HK-2 (cell line): ENCODE data around the gene TM9SF4.
"Not testable (repeated sequence)": the region's sequence is repeated elsewhere in the genome, so short reads cannot be mapped to it uniquely, and the experiment has no call there.

Experiments
- DNase-seq: peaks from one replicate; pipeline ENCODE4 v3.0.0-alpha.2; 2018; ENCODE audit not compliant: unreplicated experiment

Gene TM9SF4

GRCh38 chr20:32158351-32158750 lies 48.8 kb downstream of the TM9SF4 start:
- no peak for DNase-seq

GRCh38 chr20:32158943-32159660 lies 49.6 kb downstream of the TM9SF4 start:
- DNase-seq, result no peak

DNA sequence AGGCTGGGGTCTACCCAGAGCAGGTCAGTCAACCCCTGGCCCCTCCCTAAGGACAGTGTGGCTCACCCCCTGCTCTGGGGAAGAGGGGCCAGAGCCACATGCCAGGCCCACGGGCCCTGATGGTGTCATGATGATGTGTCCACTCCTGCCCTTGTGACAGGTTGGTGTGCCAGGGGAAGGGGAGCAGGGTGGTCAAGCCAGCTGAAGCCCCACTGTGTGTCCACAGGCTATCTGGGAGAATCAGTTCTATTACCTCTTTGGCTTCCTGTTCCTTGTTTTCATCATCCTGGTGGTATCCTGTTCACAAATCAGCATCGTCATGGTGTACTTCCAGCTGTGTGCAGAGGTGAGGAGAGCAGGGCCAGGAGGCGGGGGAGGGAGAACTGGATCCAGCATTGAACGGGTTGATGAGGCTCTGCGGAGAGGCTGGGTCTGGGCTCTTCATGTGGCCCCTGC lies 50.3 kb downstream of the TM9SF4 start:
- no peak for DNase-seq

DNA sequence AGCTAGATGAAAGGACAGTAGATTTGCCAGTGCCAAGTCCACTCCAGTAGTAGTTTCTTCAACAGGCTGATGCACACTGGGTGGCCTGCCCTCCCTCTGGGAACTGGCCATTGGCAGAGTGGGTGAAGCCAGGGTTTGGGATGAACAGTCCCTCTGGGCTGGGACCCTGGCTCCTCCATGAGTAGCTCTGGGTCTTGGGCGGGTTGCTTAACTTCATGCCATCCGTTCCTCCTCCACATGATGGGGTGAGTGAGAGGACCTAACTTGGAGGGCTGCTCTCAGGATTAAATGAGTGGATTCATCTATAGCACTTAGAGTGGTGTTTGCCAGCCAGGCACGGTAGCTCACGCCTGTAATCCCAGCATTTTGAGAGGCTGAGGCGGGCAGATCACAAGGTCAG lies 50.8 kb downstream of the TM9SF4 start:
- DNase-seq, result no peak

- DNase-seq, result no peak
These were observed 52.8 kb downstream of the TM9SF4 start for GRCh38 chr20:32162351-32162750.

DNA sequence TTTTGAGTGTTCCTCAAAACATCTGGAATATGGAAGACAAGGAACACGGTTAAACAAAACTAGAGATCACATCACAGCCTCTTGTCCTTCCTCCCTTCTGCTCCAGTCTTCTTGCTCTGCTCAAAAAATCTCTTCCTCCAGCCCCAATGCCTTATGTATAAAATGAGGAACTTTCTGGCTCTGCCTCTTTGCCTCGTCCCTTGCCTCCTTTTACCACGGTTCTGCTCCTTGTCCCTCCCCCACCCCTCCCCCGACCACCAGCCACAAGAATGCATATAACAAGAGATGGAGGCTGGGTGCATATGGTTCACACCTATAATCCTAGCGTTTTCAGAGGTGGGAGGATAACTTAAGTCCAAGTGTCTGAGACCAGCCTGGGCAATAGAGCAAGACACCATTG lies 54.4 kb downstream of the TM9SF4 start:
- DNase-seq, result no peak

DNA sequence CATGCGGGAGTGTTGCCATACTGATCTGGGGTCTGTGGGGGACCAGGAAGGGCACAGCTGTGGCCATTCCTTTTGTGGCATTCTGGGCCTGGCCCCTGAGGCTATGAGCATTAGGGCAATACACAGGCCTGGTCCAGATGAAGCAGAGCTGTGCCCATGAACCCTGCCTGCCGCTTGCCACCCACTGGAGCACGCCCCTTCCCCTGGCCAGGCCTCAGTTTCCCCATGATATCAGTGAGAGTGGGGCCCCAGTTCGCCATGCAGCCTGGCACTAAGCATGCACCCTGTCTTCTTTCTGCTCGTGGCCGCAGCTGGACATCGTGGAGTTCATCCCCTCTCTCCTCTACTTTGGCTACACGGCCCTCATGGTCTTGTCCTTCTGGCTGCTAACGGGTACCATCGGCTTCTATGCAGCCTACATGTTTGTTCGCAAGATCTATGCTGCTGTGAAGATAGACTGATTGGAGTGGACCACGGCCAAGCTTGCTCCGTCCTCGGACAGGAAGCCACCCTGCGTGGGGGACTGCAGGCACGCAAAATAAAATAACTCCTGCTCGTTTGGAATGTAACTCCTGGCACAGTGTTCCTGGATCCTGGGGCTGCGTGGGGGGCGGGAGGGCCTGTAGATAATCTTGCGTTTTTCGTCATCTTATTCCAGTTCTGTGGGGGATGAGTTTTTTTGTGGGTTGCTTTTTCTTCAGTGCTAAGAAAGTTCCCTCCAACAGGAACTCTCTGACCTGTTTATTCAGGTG lies 55.6 kb downstream of the TM9SF4 start:
- DNase-seq, result no peak

GRCh38 chr20:32165836-32166545 lies 56.5 kb downstream of the TM9SF4 start:
- no peak for DNase-seq

GRCh38 chr20:32167552-32167951 lies 58.0 kb downstream of the TM9SF4 start:
- DNase-seq, result no peak

- no peak for DNase-seq
These were observed 58.8 kb downstream of the TM9SF4 start for GRCh38 chr20:32168184-32168910.

DNA sequence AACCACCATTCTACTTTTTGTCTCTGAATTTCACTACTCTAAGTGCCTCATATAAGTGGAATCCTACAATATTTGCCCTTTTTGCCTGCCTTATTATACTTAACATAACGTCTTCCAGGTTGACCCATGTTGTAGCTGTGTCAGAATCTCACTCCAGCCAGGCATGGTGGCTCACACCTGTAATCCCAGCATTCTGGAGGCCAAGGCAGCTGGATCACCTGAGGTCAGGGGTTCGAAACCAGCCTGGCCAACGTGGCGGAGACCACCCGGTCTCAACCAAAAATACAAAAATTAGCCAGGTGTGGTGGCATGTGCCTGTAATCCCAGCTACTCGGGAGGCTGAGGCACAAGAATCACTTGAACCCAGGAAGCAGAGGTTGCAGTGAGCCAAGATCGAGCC lies 68.2 kb downstream of the TM9SF4 start:
- DNase-seq, result not testable (repeated sequence)

GRCh38 chr20:32179515-32179914 lies 70.0 kb downstream of the TM9SF4 start:
- no peak for DNase-seq

- no peak for DNase-seq
These were observed 70.4 kb downstream of the TM9SF4 start for GRCh38 chr20:32179934-32180333.

DNA sequence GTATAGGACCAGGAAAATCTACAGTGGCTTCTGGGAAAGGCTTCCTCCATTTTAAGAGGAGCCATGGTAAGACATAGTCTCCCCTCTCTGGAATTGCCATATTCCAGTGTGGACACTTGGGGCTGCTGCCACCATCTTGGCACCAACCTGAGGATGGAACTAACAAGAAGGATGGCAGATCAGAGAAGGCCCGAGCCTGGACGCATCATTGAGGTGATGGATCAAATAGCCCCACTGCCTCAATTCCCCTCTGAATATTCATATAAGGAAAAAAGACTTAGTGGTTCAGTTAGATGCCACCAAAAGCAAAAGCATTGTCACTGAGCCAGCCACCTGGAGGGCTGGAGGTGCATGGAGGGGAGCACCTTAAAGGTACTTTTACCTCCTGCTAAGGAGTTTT lies 72.1 kb downstream of the TM9SF4 start:
- no peak for DNase-seq

GRCh38 chr20:32183947-32184635 lies 74.6 kb downstream of the TM9SF4 start:
- no peak for DNase-seq

DNA sequence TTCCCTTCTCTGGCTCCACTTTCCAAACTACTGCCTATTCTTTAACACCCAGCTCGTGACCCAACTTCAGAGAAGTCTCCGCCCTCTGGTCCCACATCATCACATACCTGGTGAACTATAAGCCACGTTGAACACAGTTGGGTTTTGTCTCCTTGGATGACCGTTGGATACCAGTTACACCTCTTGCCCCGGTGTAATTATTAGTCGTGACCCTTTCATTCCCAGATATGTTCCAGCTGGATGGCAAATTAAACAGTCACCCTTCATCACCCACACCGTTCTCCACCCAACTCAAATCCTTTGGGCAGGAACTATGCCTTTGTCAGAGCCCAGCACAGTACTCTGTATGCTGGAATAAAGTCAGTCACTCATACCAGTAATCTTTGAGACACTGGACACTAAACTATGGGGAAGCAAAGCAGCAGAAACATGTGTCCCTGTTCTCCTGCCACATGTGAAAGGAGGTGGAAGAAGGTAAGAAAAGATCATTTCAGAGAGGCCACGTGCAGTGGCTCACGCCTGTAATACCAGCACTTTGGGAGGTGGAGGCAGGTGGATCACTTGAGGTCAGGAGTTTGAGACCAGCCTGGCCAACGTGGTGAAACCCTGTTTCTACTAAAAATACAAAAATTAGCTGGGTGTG lies 75.6 kb downstream of the TM9SF4 start:
- no peak for DNase-seq

DNA sequence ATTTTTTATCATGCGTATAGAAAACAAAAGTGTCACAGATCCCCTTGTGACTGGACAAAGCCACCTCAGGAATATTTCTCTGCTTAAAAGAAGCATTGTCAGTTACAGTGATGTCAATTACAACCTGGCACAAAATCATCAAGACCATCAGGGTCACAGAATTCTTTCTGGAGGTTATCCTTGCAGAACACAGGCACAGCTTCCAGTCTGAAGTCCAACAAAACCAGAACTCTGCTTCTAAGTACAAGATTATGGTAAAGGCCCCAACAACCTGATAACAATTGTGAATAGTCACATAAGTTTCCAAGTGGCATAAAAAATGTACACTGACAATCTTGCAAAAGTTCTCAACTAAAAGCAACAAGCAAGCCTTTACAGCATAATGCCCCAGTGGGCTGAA lies 77.0 kb downstream of the TM9SF4 start:
- no peak for DNase-seq

GRCh38 chr20:32188376-32189122 lies 79.0 kb downstream of the TM9SF4 start:
- DNase-seq, result no peak

DNA sequence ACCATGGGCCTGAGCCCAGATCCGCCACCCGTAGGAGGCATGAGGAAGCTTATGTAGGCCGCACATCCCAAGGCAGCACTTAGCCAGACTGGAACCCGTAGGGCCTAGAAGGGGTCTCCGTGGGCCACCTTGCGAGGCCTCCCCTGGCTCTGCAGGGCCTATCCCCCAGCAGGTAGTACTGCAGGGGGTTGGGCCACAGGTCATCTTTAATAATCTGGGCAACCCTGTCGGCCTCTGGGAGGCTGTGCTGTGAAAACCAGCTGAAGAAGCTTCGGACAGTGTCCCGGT lies 79.6 kb downstream of the TM9SF4 start:
- DNase-seq, result no peak
